Activated CD8-positive, alpha-beta memory T cell treated with anti-CD3 and anti-CD28 coated beads for 24 hours (primary cell): ENCODE measurements around the gene MPHOSPH8.

Source experiments
- DNase-seq: peaks from one replicate; pipeline ENCODE4 v3.0.0-alpha.2; 2020

The MPHOSPH8 gene

GRCh38 chr13:19633479-19634255 is at the start of gene MPHOSPH8:
MPHOSPH8 (plus strand) TSS chr13:19633659; CDS start chr13:19633749, 90 bp downstream.
- peak; percentile 96 for DNase-seq

GRCh38 chr13:19586904-19587634 is 46.4 kb upstream of the MPHOSPH8 start:
- DNase-seq = peak; percentile 86

- no peak for DNase-seq
Measured at GRCh38 chr13:19587635-19588300, 45.7 kb upstream of the MPHOSPH8 start.

- DNase-seq = no peak
Measured at GRCh38 chr13:19589312-19589711, 44.1 kb upstream of the MPHOSPH8 start.

- DNase-seq = no peak
Measured at GRCh38 chr13:19590423-19590822, 43.0 kb upstream of the MPHOSPH8 start.

- no peak for DNase-seq
Measured at GRCh38 chr13:19591864-19592263, 41.6 kb upstream of the MPHOSPH8 start.

GRCh38 chr13:19592657-19593180 is 40.7 kb upstream of the MPHOSPH8 start:
- no peak for DNase-seq

- no peak for DNase-seq
Measured at GRCh38 chr13:19596086-19596485, 37.4 kb upstream of the MPHOSPH8 start.

- no peak for DNase-seq
Measured at GRCh38 chr13:19596960-19597361, 36.5 kb upstream of the MPHOSPH8 start.

GRCh38 chr13:19597523-19597922 is 35.9 kb upstream of the MPHOSPH8 start:
- DNase-seq = no peak

GRCh38 chr13:19601749-19602725 is 31.4 kb upstream of the MPHOSPH8 start:
- DNase-seq = peak; percentile 78

- no peak for DNase-seq
Measured at GRCh38 chr13:19604306-19604705, 29.2 kb upstream of the MPHOSPH8 start.

- DNase-seq = no peak
Measured at GRCh38 chr13:19605161-19605955, 28.1 kb upstream of the MPHOSPH8 start.

- no peak for DNase-seq
Measured at GRCh38 chr13:19606152-19606551, 27.3 kb upstream of the MPHOSPH8 start.

GRCh38 chr13:19606737-19607136 is 26.7 kb upstream of the MPHOSPH8 start:
- no peak for DNase-seq

GRCh38 chr13:19607523-19608078 is 25.9 kb upstream of the MPHOSPH8 start:
- no peak for DNase-seq

- DNase-seq = no peak
Measured at GRCh38 chr13:19618977-19619376, 14.5 kb upstream of the MPHOSPH8 start.

GRCh38 chr13:19622193-19622592 is 11.3 kb upstream of the MPHOSPH8 start:
- DNase-seq = no peak

GRCh38 chr13:19624265-19624664 is 9.2 kb upstream of the MPHOSPH8 start:
- DNase-seq = no peak

- no peak for DNase-seq
Measured at GRCh38 chr13:19632915-19633478, 462 bp upstream of the MPHOSPH8 start.
